ENCODE measurements around the gene MRPL14.
"Not testable (repeated sequence)": the region's sequence is repeated elsewhere in the genome, so short reads cannot be mapped to it uniquely, and the experiment has no call there.

The MRPL14 gene

GRCh38 chr6:44096612-44097011 is 30.6 kb downstream of the MRPL14 start:
- H3K4me3 ChIP-seq (ENCODE audit: control insufficient read depth, low read depth, low read length), result no peak overlapping the region
- TF ChIP-seq CTCF (conservative IDR thresholded peaks at IDR 0.05; ENCODE audit: control insufficient read depth, insufficient read depth, low read depth, low read length), result peak; percentile 70
- DNase-seq (ENCODE audit: low read depth), result peak; percentile 69

GRCh38 chr6:44095243-44095623 is 32.0 kb downstream of the MRPL14 start:
- DNase-seq (ENCODE audit: low read depth); H3K4me3 ChIP-seq (ENCODE audit: control insufficient read depth, low read depth, low read length): not testable (repeated sequence)

- no peak overlapping the region for H3K4me3 ChIP-seq (ENCODE audit: control insufficient read depth, low read depth, low read length)
- no peak for TF ChIP-seq CTCF (conservative IDR thresholded peaks at IDR 0.05; ENCODE audit: control insufficient read depth, insufficient read depth, low read depth, low read length)
- no peak for DNase-seq (ENCODE audit: low read depth)
These were observed 32.6 kb downstream of the MRPL14 start for GRCh38 chr6:44094403-44095242.

- H3K4me3 ChIP-seq (ENCODE audit: control insufficient read depth, low read depth, low read length), result no peak overlapping the region
- no peak for TF ChIP-seq CTCF (conservative IDR thresholded peaks at IDR 0.05; ENCODE audit: control insufficient read depth, insufficient read depth, low read depth, low read length)
- no peak for DNase-seq (ENCODE audit: low read depth)
These were observed 33.4 kb downstream of the MRPL14 start for GRCh38 chr6:44093750-44094402.

GRCh38 chr6:44093066-44093465 is 34.2 kb downstream of the MRPL14 start:
- DNase-seq (ENCODE audit: low read depth), result no peak
- H3K4me3 ChIP-seq (ENCODE audit: control insufficient read depth, low read depth, low read length), result no peak overlapping the region
- TF ChIP-seq CTCF (conservative IDR thresholded peaks at IDR 0.05; ENCODE audit: control insufficient read depth, insufficient read depth, low read depth, low read length), result no peak

- no peak overlapping the region for H3K4me3 ChIP-seq (ENCODE audit: control insufficient read depth, low read depth, low read length)
- no peak for DNase-seq (ENCODE audit: low read depth)
- no peak for TF ChIP-seq CTCF (conservative IDR thresholded peaks at IDR 0.05; ENCODE audit: control insufficient read depth, insufficient read depth, low read depth, low read length)
These were observed 35.0 kb downstream of the MRPL14 start for GRCh38 chr6:44091981-44092884.

- DNase-seq (ENCODE audit: low read depth); H3K4me3 ChIP-seq (ENCODE audit: control insufficient read depth, low read depth, low read length): not testable (repeated sequence)
These were observed 35.9 kb downstream of the MRPL14 start for GRCh38 chr6:44091356-44091755.
